HG03575 (cell line): ENCODE measurements around the gene NKPD1.

ENCODE experiments used
- ATAC-seq: cut with Tn5 transposase; IDR thresholded peaks from one replicate; pipeline ENCODE4 v1.9.1; 2021; ENCODE audit not compliant: unreplicated experiment, insufficient number of reproducible peaks, low FRiP score; ENCODE audit errors: extremely low read depth

Gene NKPD1

DNA sequence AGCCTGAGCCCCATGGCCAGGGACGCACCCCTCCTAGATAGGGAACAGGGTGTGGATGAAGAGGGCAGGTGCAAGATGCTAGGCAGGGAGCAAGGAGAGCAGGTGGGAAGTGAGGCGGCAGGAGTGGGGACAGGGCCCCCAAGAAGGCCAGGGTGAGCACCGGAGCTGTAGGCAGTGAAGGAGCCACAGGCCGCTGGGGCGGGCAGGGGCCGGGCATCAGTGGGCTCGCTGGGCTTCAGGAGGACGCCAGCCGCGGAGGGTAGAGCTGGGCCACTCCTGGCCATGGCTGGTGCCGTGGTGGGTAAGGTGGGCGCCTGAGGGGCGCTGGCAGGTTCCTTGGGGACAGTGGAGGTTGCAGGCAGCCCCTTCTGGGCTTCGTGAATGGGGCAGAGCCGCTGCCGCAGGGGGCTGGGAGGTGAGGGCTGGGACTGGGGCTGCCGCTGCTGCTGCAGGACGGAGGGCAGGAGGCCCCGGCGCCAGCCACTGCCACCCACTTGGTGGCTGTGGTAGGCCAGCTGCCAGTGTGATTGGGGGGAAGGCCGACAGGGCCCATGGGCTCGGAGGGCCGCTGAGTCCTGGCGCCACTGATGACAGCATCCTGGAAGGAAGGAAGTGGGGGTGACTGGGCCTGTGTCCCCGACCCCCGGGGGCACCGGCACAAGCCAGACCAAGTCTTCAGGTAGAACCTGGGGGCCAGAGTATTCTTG lies 2.1 kb downstream of the NKPD1 start:
- no peak for ATAC-seq

DNA sequence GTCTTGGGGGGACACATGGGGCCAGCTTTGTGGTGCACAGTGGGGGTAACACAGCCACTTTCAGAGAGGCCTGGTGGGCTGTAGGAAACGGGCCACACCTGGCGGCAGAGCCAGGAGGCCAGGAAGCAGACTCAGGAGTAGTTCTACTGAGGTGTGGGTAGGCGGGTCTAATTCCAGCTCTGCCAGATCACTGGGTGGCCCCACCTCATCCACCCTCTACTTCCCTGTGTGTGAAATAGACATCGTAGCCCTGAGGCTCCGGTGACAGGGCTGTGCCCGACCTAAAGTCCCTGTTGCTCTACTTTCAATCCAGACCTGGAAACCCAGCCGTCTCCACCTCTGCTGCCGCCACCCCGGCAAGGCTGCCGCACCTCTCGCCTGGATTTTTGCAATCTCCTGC lies 4.0 kb downstream of the NKPD1 start:
- no peak for ATAC-seq

DNA sequence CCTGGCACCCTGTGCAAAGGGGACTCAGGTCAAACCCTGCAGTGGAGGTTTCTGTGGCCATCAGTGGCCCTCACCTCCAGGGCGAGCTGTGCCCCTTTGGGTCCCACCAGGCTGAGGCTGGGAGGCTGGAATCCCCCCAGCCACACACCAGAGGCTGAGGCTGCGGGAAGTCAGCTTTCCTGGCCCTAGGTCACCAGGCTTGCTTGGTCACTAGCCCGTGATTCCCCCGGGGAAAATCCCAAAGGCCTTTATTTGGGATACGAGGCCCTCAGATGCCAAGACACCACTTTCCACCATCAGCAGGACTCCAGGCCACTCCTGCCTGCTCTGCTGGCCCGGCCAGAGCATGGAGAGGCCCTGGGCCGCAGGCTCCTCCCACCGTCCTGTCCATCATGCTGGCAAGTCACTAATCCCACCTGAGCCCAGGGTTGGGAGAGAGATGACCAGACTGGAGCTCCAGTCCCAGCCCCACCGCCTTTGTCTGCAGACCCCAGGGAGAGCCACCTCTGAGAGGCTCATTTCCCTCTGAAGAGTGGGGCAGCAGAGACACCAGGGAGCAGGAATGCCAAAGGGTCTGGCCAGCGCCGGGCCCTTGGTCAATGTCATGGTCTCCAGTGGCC lies 4.7 kb downstream of the NKPD1 start:
- no peak for ATAC-seq

- ATAC-seq = no peak
Measured at GRCh38 chr19:45154064-45154827, 6.5 kb downstream of the NKPD1 start.

DNA sequence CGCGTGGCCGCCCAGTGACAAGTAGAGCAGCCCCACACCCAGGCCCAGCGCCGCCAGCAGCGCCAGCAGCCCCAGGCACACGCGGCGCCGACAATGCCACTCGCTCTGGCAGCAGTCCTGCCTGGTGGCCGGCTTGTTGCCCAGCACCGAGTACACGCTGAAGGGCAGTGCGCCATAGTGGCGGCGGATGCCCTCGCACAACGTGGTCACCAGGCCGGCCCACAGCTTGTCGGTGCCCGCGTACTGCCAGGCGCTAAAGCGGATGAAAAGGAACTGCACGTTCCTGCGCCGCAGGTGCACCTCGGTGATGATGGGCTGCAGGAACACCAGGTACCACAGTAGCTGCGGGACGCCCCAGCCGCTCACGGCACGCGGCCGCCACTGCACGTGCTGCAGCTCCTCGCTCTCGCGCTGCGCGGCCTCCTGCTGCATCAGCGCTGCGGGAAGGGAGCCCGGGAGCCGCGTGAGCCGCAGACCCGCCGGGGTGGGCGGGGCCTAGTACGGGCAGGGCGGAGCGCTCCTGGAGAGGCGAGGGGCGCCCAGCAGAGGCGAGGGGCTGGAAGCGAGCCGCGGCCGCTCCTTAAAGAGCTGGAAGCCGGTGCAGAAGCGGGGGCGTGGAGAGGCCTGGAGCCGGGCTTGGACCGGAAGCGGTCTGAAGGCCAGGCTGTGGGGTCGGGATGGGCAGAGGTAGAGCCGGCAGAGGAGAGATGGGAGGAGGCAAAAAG lies 7.3 kb downstream of the NKPD1 start:
- no peak for ATAC-seq

DNA sequence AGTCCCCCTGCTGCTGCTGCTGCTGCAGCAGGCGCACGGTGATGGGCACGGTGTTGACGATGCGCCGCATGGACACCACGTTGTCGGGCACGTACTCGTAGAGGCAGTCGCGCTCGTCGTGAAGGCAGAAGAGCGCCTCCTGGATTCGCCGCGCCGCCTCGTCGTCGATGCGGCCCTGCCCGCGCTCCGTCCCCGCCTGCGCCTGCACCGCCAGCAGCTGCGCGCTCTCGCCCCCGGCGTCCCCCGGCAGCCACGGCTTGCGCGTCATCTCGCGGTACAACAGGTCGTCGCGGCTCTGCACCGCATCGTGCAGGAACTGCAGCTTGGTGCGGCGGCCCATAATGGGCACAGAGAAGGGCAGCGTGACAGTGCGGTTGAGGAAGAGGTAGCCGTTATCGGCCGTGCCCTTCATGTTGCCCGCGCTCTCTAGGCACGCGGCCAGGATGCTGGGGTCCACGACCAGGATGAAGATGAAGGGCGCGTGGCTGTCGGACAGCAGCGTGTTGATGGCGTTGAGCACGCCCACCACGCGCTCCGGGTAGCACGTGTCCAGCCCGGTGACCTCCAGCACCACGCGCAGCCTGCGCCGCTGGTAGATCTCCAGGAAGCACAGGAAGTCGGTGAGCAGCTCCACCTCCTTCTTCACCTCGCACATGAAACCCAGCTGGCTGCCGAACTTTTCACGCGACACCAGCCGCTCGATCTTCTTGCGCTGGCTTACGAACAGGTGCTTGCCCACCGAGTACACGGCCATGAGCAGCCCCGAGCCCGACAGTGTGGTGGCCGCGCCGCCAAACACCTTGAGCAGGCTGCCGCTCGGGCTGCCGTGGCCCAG lies 8.1 kb downstream of the NKPD1 start:
- no peak for ATAC-seq

DNA sequence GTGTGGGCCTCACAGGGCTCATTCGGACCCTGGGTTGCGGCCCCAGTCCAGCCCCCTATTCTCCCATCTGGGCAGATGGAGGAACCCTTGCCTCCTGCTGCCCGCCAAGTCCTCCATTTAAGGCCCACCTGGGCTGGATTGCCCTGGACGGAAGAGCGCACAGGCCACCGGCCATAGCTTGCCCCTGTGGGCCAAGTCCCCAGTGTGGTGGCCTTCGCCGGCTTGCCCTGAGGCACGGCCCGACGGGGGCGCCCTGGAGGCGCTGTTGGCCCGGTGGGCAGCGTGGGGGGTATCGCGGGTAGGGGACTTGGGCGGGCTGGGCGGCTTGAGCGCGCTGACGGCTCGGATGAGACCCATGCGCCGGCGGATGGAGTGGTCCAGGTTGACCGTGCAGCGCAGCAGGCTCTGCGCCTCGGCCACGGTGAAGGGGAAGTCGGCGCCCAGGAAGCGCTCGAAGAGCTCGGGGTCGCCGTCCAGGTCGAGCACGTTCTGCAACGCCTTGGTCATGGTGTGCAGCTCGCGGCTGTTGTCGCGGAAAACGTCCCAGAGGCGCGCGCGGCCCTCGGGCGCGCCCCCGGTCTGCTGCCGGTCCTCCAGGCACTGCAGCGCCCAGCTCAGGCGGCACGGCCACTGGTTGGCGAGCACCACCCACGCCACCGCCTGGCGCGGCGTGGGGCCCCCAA lies 8.8 kb downstream of the NKPD1 start:
- no peak for ATAC-seq

DNA sequence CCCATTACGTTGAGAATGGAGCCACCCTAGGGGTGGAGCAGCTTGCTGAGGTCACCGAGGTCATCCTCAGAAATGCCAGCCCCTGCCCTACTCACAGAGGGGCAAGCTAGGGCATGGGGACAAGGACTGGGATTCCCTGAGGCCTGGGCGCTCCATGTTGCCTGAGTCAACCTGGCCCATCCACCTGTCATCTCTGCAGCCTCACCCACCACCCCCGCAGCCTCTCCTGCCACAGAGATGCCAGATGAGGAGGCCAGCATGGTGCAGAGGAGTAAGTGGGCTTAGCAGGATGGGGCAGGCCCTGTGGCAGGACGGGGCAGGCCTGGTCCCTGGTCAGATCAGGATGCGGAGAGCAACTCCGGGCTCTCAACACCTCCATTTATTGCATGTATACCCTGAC lies 9.5 kb downstream of the NKPD1 start:
- no peak for ATAC-seq

DNA sequence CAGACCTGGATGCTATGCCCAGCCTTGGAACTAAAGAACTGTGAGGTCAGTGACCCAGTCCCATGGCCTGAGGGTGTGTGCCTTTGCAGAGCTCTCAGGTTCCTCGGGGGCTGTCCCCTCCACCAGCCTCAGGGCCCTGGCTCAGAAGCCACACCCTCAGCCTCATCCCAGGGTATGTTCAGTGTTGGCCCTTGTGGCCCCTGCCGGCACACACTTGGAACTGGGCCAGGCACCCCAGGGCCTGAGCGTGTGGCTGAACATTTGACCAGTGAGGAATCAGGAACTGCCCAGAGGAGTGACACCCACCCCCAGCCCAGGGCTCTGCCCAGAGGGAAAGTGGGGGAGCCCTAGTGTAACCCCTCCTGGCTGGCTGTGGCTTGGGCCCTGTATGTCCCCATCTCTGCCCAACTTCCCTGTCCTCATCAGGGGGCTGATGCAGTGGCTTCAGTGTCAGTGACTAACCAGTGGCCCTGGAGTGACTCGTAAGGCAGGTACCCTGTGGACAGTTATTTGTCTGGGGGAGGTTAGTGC lies 10.0 kb downstream of the NKPD1 start:
- ATAC-seq = no peak

DNA sequence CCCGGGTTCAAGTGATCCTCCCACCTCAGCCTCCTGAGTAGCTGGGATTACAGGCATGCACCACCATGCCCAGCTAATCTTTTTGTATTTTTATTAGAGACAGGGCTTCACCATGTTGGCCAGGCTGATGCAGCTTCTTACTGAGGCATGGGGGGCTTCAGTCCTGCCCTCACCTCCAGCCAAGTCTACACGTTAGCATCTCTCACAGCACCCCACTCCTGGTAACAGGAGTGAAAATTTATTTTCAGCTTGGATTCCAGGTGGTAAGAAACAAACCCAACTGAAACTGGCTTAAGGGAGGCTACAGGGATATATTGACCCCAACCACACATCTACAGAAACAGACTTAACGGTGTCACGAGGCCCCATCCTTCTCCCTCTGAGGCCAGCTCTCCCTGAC lies 10.6 kb downstream of the NKPD1 start:
- no peak for ATAC-seq

DNA sequence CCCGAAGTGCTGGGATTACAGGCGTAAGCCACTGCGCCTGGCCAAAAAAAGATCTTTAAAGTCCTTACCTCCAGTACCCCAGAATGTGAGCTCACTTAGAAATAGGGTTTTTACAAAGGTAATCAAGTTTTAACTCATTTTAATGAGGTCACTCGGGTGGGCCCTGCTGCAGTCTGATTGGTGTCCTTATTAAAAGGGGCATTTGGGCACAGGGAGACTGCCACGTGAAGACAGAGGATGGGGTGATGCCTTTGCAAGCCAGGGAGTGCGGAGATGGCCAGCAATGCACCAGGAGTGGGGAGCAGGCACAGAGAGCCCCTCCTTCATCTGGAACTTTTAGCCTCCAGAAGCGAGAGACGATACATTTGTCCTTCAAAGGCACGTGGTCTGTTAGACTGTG lies 11.7 kb downstream of the NKPD1 start:
- ATAC-seq = no peak

GRCh38 chr19:45147835-45148676 lies 12.7 kb downstream of the NKPD1 start:
- no peak for ATAC-seq

GRCh38 chr19:45146741-45147205 lies 14.0 kb downstream of the NKPD1 start:
- no peak for ATAC-seq

- no peak for ATAC-seq
Measured at GRCh38 chr19:45146251-45146650, 14.5 kb downstream of the NKPD1 start.

DNA sequence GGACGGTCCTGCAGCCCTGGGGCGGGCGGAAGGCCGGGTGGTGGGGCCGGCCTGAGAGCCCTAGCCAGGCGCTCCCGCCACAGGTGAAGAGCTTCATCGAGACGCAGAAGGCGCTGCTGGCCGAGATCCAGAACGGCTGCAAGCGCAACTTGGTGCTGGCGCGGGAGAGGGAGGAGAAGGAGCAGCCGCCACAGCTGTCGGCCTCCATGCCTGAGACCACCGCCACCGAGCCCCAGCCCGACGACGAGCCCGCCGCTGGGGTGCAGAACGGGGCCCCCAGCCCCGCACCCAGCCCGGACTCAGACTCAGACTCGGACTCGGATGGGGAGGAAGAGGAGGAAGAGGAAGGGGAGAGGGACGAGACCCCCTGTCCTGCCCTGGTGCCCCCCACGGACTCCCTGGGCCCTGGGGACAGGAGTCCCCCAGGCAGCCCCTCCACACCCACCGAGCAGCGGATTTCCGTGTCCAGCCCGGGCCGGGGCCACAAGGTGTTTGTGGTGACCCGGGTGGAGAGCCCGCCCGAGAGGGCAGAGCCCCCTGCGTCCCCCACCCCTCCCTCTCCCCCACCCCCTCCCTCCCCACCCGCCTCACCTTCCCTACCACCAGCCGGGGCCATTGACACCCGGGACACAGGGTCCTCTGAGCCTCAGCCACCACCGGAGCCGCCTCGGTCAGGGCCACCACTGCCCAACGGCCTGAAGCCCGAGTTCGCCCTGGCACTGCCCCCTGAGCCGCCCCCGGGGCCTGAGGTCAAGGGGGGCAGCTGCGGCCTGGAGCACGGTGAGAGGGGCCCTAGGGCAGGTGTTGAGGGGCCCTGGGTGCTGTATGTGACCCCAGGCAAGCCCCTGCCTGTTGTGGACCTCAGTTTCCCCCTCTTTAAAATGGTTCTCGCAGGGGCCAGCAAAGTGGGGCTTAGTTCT lies 15.3 kb downstream of the NKPD1 start:
- ATAC-seq = no peak
